ENCODE measurements around the gene GRIN1. TPM values are rescaled to one million over a fixed set of nuclear protein-coding genes. Genes with fewer than 3 reads are reported as not detected.

The GRIN1 gene
- total RNA-seq, 1 experiment from 2014 or later, result 2.9 TPM

DNA sequence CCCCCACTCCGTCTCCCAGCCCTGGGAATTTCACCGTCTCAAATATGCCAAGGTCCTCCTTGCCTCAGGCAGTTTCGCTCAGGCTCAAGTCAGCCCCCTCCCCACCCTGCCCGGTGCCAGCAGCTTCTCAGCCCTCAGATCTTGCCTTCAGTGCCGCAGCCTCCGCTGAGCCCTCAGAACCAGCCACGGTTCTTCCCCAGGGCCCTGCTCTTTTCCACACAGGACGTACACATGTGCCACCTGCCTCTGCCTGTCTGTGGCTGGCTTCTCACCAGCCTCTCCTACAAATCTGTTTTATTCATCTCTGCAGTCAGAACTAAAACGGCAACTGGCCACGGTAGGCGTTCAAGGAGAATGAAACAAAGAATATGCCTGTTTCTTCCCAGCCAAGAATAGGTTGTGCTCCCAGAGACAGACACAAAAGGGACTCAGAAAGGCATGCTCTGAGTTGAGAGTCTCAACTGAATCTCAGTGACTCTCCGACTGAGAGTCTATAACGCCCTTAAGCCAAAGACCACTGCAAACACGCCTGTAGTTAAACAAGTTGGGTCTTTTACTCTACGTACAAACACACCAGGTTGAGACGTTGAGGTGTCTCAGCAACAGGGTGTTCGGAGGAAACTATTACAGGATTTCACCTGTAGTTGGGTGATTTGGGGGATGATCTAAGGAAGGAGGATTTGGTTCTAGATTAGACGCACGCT is 10.6 kb upstream of the GRIN1 start:
- no peaks in the 10 kb centered on the region for H3K27me3 ChIP-seq (ENCODE audit: insufficient read depth, low read length)
- H2BK120ac ChIP-seq (ENCODE audit: low read depth, low read length, poor library complexity, severe bottlenecking), result no peak overlapping the region
- peaks cover 34% of the 10 kb centered on the region for H3K27me3 Mint-ChIP-seq (ENCODE audit: low read depth)
- H3K18ac ChIP-seq (ENCODE audit: insufficient read length, low read depth, low read length), result no peak overlapping the region
- H3K4me3 Mint-ChIP-seq, result peak overlapping the region; percentile 76 to 81
- H3K9ac ChIP-seq (ENCODE audit: extremely low read depth, insufficient read length, low read length), result no peak overlapping the region
- H4K91ac ChIP-seq (ENCODE audit: insufficient read length, low read depth, low read length), result no peak overlapping the region
- H2BK5ac ChIP-seq (ENCODE audit: insufficient read length, low read length), result no peak overlapping the region
- H2AFZ ChIP-seq (ENCODE audit: low read length), result no peak overlapping the region
- no peak overlapping the region for H2BK20ac ChIP-seq (ENCODE audit: low read depth, low read length, poor library complexity, severe bottlenecking)
- no peaks in the 10 kb centered on the region; a peak in 1 of 7 replicates for H3K36me3 Mint-ChIP-seq (ENCODE audit: insufficient read depth in 1 of 3, low read depth in 3 of 3)
- H4K5ac ChIP-seq (ENCODE audit: insufficient read length, low read depth, low read length), result no peak overlapping the region
- H3K4me2 ChIP-seq (ENCODE audit: insufficient read depth, insufficient read length, low read length), result peak overlapping the region; percentile 71
- H3K79me2 ChIP-seq (ENCODE audit: insufficient read depth, low read length), result no peaks in the 10 kb centered on the region
- no peak overlapping the region for H2BK12ac ChIP-seq (ENCODE audit: insufficient read length, low read depth, low read length)
- no peak overlapping the region for H3K56ac ChIP-seq (ENCODE audit: insufficient read length, low read depth, low read length)
- H3K79me1 ChIP-seq (ENCODE audit: insufficient read depth, low read depth, low read length, poor library complexity, severe bottlenecking), result no peaks in the 10 kb centered on the region
- H3K14ac ChIP-seq (ENCODE audit: insufficient read depth, low read length), result no peak overlapping the region
- no peak overlapping the region for H3K4ac ChIP-seq (ENCODE audit: low read depth, low read length)
- H3T11ph ChIP-seq (ENCODE audit: low read length), result no peak overlapping the region
- no peak for DNase-seq
- H3K4me1 ChIP-seq (ENCODE audit: insufficient read depth, low read length), result no peaks in the 10 kb centered on the region
- H4K8ac ChIP-seq (replicated peaks; ENCODE audit: insufficient read length, low read depth, low read length), result no peak overlapping the region
- no peaks in the 10 kb centered on the region for H4K20me1 ChIP-seq (ENCODE audit: control insufficient read depth, insufficient read depth, insufficient read length)
- H3K27ac ChIP-seq (ENCODE audit: insufficient read length, low read depth, low read length), result no peak overlapping the region
- no peak for TF ChIP-seq CTCF (conservative IDR thresholded peaks at IDR 0.05)
- no peak overlapping the region for H2AK5ac ChIP-seq (ENCODE audit: insufficient read length, low read length)
- H3K23me2 ChIP-seq (ENCODE audit: insufficient read length, low read depth, low read length, poor library complexity, severe bottlenecking), result peaks cover 4% of the 10 kb centered on the region
- WGBS (ENCODE audit: extremely low coverage, insufficient read length, low lambda C conversion rate), result no CpG with 5 or more reads among the region's 19 CpGs
- no peaks in the 10 kb centered on the region for H3K9me3 Mint-ChIP-seq
- no peaks in the 10 kb centered on the region for H3K9me3 ChIP-seq (ENCODE audit: control insufficient read depth, low read depth, low read length)
- H3K23ac ChIP-seq (ENCODE audit: insufficient read length, low read depth, low read length), result no peak overlapping the region
- no peak overlapping the region for H3K27ac Mint-ChIP-seq
- H3K4me1 Mint-ChIP-seq, result peaks cover 14 to 17% of the 10 kb centered on the region in 2 experiments
- no peak overlapping the region for H2BK15ac ChIP-seq (ENCODE audit: low read depth, low read length)

Data from H9 (cell line).